Measurements from ENCODE around the gene TRIM26.
A peak's percentile ranks its signal among the peaks of the same experiment; 100 is the strongest.
"Not testable (repeated sequence)": the region's sequence is repeated elsewhere in the genome, so short reads cannot be mapped to it uniquely, and the experiment has no call there.

TRIM26 gene

DNA sequence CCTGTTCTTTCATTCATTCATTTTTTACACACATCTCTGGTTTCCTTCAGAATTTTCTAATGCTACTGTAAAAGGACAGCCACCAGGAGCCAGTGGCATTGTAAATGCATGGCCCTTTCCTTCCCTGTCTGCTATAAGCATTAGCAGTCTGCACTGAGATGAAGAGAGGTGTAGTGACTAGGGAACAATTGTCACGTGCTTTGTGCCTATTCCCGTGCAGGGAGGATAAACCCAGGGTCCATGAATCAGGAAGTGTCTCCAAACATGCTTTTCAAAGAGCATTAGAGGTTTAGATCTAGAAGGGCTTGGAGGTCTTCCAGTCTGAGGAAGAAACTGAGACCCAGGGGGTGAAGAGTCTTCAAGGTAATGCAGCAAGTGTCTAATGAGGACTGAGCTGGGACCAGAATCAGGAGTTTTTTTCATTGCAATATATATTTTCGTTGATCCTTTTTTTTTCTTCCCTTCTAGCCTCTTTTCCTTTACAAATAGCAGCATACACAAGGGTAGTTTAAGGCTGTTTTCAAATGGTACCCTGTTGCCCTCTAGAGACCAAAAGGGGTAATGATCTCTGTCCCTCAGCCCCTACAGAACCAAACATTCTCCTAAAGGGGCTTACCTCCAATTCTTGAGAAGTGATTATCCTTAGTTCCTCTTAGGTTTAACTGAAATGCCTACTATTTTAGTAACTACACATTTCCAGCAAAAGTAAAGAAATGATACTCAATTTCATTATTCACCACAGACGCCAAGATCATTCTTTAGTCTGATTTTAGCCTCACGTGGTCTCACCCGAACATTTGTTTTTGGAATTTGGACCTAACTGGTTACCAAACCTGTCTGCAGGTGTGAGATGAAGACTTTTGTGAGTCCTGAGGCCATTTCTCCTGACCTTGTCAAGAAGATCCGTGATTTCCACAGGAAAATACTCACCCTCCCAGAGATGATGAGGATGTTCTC lies 43.3 kb downstream of the TRIM26 start:
- DNase-seq: peak; percentile 21

GRCh38 chr6:30168741-30169140 lies 44.5 kb downstream of the TRIM26 start:
- no peak for DNase-seq

DNA sequence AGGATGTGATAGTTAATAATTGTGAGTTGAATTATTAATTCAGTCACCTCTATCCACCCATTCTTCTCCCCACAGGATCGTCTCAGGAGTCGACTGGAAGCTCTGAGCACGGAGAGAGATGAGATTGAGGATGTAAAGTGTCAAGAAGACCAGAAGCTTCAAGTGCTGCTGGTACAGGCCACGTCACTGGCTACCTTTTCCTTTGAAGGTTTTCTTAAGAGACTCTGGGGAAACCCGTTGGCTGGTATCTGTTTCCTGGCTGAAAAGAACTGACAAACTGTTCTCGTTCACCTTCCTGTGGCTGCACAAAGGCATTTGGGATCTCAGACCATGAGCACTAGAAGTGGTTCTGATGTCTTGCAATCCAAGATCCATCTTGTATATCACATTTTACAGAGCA lies 46.1 kb downstream of the TRIM26 start:
- DNase-seq: no peak

- not testable (repeated sequence) for DNase-seq
Measured at GRCh38 chr6:30165238-30165637, 48.0 kb downstream of the TRIM26 start.

- no peak for DNase-seq
Measured at GRCh38 chr6:30164714-30165113, 48.5 kb downstream of the TRIM26 start.

GRCh38 chr6:30163918-30164654 lies 49.1 kb downstream of the TRIM26 start:
- DNase-seq: no peak

DNA sequence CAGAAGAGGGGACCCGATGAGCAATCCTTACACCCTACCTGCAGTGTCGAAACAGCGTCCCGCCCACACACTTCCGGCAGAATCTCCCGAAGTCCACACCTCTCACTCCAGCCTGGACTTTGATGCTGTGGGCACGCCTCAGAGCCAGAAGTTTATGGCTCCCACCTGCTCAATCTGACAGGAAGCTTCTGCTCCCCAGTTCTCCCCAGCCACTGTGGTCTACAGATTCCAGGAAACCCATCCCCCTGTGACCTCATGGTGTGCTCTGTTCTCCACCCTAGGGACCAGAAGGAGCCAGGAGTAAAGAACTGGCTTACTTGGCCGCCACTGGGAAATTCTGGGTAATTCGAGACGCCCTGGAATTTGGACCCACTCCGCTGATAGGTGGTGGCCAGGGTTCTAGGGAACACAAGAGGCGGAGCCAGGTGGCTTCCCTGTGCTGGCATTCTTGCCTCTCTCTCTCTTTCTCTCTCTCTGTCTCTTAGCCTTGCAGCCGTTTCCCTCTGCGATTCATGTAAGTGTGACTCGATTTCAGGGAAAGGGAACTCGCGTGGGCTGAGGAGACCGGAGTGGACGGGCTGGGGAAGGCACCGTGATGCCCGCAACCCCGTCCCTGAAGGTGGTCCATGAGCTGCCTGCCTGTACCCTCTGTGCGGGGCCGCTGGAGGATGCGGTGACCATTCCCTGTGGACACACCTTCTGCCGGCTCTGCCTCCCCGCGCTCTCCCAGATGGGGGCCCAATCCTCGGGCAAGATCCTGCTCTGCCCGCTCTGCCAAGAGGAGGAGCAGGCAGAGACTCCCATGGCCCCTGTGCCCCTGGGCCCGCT lies 49.9 kb downstream of the TRIM26 start, which contains the start of gene TRIM15:
Gene TRIM15 (plus strand): TSS at position 457 of the 828 bp plus-strand sequence. CDS start 139 bp downstream, at position 596.
- no peak for DNase-seq

GRCh38 chr6:30162265-30163089 lies 50.7 kb downstream of the TRIM26 start:
- no peak for DNase-seq

GRCh38 chr6:30160785-30161531 lies 52.2 kb downstream of the TRIM26 start, which contains the start of gene TRIM10:
Gene TRIM10 (minus strand): TSS chr6:30161211. CDS start chr6:30160858, 353 bp downstream.
- no peak for DNase-seq

GRCh38 chr6:30160008-30160784 lies 53.0 kb downstream of the TRIM26 start:
- DNase-seq: no peak

GRCh38 chr6:30158475-30159040 lies 54.6 kb downstream of the TRIM26 start:
- DNase-seq: no peak

- DNase-seq: no peak
Measured at GRCh38 chr6:30157999-30158398, 55.2 kb downstream of the TRIM26 start.

DNA sequence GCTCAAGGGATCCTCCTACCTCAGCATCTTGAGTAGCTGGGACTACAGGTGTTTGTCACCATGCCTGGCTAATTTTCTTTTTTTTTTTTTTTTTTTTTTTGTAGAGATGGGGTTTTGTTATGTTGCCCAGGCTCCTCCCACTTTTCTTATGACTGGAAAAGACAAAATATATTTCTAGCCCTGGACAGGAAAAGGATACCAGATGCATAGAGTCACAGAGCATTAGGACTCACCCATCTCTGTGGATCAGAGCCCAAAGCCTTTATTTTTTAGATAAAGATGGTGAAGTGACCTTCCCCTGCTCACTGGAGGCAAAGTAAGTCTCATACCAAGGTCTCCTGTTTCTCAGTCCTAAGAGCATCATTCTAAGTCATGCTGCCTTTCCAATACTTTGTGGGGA lies 55.6 kb downstream of the TRIM26 start:
- no peak for DNase-seq

GRCh38 chr6:30156774-30157173 lies 56.4 kb downstream of the TRIM26 start:
- no peak for DNase-seq

DNA sequence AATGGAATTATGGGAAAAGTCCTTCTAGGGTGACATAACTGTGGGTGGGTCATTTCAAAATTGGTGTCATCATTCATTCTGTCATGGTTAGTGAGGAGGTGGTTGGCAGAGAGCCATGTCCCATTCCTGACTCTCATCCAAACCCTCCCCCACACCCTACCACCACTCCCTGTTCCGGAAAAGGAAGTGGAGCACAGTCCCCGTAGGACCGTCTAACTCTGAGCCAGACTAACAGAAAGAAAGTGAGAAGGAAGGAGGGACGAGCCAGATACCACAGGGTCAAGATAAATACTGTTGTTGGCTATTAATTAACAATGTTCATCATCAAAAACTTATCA lies 57.0 kb downstream of the TRIM26 start:
- DNase-seq: no peak

DNA sequence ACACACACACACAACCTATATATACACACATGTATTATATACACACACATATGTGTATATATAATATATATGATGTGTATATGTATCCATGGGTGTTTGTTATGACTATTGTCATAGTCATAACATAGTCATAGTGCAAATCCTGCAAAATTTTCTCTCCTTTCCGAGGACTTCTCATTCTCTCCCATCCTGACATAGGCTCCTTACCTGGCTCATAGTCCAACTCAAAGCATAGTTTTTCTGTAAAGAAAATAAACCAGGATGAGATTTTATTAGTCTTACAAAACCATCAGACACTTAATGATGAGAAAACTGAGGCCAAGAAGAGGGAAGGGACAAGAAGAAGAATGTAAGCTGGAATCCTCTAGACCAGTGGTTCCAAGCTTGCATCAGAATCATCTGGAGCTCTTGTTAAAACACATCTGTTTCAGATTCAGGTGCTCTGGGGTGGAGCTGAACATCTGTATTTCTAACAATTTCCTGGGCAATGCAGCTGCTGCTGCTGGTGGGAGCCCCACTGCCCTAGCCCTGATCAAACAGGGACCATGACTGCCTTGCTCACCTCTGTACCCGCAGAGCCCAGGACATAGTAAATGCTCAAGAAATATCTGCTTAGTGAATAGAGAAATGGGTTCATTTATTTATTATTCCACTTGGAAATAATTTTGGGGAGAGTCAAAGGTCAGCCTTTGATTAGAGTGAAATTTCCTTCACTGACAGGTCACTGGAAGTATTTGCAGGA lies 57.5 kb downstream of the TRIM26 start:
- no peak for DNase-seq

DNA sequence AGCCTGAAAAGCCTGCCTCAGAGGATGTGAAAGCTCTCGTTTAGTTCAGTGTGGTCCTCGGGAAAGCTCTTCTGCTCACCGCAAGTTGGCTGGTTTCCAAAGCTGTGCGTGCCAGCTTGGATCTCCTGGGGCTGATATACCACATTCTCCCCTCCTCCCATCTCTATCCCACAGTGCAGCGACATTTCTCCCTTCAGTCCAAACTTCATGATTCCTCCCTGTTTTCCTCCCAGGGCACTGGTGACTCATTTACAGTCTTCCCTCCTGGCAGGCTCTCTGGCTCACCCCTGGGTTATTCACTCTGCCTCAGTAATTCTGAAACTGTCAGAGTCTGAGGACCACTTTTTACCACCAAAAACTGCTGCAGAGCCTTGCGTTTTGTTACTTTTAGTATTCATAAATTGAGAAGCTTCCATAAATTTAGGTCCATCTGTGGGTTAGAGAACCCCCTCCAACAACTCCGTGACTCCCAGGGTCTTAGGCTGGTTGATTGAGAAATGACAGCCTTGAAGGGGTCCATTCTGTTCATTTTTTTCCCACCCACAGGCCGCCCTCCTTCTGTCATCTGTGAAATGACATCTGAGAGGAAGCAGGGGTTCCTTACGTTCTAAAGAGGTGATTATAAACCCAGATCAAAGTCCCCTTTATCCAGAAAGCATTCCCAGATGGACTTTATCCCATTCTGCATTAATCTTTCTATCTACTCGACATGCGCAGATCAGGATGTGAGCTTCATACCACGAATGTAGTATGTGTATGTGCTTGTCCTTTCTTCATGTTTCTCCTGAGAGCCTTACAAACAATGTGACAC lies 58.3 kb downstream of the TRIM26 start:
- DNase-seq: peak; percentile 51

- no peak for DNase-seq
Measured at GRCh38 chr6:30154061-30154460, 59.1 kb downstream of the TRIM26 start.
